NCI-H1930 (cell line): ENCODE measurements around the gene SLC9A2.

Experiments
- DNase-seq, 2 experiments: peaks; one replicate each; lab custom pipeline; 2025; lab: John Stamatoyannopoulos, UW

SLC9A2 gene

GRCh38 chr2:102674836-102675235 is 55.5 kb downstream of the SLC9A2 start:
- no peak for DNase-seq

GRCh38 chr2:102677244-102678215 is 58.2 kb downstream of the SLC9A2 start:
- DNase-seq, result no peak

GRCh38 chr2:102678442-102678841 is 59.1 kb downstream of the SLC9A2 start:
- no peak for DNase-seq

GRCh38 chr2:102686479-102687439 is 67.4 kb downstream of the SLC9A2 start:
- no peak for DNase-seq

DNA sequence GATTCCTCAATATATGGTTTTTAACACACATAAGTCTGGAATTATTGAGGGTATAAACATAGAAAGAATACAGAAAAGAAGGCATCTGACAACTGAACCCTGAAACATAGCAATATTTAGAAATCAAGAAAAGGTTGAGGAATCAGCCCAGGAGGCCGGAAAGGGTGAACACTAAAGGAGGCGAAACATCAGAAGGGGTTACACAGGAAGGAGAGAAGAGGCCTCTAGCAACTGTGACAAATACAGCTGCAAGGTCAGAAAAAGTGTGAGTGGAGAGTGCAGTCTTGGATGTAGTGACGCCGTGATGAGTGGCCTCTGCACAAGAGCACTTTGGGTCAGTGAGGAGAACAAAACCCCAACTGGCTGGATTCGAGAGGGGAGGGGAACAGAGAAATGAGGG is 70.7 kb downstream of the SLC9A2 start:
- DNase-seq, result no peak

DNA sequence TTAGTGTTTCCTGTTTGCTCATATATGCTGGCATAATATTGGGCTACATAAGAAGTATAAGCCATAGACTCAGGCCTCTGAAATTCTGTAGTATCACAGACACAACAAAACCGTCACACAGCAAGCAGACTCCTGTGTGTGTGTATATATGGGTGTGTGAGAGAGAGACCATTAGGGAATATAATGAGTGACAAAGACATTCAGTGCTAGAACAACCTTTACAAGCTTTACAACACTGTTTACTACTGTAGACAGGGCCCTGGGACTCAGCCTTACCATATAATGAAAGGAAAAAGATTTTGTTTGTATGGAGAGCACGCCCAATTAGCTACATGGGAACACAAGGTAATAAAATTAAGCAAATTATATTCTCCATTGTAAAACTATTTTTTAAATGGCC is 77.1 kb downstream of the SLC9A2 start:
- no peak for DNase-seq

DNA sequence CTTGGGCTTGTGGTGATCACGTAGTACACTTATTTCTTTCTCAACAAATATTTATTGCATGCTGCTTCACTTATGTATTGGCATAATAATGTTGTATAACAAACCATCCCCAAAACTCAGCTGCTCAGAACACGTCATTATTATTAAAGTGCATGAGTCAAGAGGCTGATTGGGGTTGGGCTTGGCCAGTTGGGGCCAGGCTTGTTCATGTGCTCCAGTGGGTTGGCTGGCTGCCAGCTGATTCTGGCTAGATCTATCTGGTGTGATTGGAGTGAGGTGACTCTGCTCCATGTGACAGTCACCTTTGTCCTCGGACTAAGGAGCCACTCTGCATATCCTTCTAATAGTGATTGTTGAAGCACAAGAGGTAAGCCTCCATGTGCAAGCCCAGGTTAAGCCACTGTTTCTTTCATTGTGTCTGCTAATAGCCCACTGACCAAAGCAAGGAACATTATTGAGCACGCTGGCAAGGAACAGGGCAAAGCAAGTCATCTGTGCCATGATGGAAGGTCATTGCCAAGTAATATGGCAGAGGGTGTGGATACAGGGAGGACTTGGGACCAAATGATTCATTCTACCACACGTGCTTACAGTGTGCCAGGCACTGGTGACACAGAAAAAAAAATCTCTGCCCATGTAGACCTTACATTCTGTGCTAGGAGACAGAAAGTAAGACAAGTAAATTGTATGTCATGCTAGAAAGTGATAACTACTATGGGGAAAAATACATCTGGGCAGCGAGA is 79.2 kb downstream of the SLC9A2 start:
- DNase-seq, result no peak

- DNase-seq, result no peak
Observed at GRCh38 chr2:102703305-102703704, 84.0 kb downstream of the SLC9A2 start.

DNA sequence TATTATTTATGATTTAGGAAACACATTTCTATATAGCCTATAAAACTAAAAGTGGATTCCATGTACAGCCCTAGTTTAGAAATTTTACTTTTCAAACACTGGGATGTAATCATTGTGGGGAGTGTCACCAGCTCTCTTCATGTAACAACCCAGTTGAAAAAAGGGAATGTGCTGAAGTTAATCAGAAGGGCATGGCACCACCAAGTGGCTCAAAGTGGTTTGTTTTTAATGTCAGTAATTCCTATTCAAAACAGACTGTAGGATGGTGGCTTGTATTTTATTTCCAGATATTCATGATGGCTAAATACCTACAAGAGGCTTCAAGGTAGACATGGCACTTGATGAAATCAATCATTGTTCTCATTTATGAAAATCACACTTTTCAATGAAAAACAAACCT is 84.4 kb downstream of the SLC9A2 start:
- peak in 1 of 2 experiments; percentile 32 for DNase-seq

- DNase-seq, result no peak
Observed at GRCh38 chr2:102704531-102704930, 85.2 kb downstream of the SLC9A2 start.

- DNase-seq, result no peak
Observed at GRCh38 chr2:102707796-102708695, 88.7 kb downstream of the SLC9A2 start.

GRCh38 chr2:102708847-102709559 is 89.7 kb downstream of the SLC9A2 start:
- DNase-seq, result no peak

GRCh38 chr2:102717308-102718018 is 98.1 kb downstream of the SLC9A2 start:
- DNase-seq, result no peak

DNA sequence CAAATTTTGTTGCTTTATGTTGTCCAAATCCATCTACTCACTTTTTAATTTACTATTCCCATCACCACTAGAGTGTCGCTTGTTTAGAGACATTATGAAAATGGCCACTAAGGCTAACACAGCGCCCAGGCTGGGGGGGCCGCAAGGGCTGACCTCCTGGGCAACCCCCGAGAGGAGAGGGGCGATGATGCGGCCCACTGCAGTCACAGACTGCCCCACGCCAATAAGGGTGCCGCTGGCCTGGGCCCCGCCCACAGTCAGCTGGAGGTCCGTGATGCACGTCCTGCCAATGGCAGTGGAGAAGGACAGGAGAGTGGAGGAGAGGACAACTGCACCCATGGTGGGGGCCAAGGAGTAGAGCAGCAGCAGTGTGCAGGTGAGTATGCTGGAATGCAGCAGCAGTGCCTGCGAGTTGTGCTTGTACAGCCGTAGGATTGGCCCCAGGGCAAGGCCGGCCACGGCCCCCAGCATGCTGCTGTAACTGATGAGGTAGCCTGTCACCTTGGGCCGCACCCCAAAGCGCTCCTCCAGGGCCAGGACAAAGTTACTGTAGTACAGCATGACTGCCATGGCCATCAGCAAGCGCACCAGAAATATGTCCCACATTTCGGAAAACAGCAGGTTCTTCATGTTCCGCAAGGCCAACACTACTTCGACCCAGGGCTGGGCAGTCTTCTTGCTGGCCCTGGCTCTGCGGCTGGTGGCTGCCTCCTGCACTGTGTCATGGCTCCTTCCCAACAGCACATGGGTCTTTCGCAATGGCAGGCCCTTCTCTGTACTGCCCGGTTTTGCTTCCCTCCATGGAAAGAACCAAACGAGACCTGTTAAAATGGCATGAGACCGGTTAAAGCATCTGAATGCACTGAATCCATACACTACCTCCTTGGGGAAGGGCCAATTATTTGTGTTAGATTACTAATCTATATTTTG is 99.3 kb downstream of the SLC9A2 start:
- no peak for DNase-seq

DNA sequence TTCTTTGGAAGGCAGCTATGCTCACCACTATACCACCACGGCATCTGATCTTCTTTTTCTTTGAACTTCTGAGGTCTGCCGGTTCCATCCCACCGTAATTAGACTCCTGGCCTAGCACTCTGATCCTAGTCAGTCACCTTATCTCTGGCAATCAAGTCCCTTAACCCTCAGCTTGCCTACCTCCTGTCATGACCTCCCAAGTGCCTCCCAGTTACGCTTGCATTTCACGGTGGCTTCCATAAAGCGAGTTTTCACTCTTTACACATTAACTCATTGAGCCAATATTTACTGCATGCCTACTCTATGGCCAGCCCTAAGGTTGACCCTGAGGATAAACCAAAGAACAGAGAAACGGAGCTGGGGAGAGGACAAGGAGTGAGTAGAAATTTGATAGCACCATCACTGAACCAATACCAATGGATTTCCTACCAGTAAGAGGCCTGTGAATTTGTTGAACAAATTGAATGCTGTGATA is 104.7 kb downstream of the SLC9A2 start:
- no peak for DNase-seq

- no peak for DNase-seq
Observed at GRCh38 chr2:102724553-102724952, 105.2 kb downstream of the SLC9A2 start.

DNA sequence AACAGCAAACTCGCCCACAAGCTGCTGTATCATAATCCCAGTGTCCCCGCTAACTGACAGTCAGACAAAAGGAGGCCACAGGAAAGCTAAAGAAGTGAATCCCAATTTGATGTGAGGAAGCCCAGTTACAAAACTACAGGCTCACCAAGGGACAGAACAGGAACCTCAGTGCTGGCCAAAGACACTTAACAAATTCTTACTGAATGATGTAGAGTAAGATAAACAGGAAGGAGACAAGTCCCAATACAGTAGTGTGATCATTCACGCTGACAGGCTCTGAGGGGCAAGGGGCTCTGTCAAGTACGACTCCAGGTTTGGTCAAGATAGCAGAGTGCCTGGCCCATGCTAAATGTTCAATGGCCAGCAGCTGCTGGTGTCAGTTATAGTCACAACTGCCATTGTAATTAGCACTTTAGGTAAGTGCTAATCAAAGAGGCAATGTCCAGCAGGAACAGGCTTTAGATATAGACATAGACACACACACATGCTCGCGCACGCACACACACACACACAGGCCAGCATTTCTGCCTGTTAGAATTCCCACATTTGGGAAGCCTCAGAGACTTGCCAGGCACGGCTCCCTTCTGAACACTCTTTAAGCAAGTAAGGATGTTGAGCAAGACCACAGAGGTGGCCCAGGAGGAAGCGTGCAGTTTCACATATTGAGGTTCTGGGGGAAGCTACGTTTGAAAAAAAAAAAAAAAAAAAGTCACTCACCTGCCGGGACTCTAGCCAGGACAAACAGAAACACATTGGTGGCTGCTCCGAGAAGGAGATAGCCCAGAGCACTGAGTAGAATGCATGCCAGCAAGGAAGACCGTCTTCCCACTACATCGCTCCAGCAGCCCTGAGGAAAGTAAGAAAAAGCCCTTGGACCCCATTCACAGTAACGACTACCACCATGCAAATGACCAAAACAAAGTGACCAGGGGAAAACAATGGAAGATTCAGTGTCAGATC is 107.1 kb downstream of the SLC9A2 start:
- no peak for DNase-seq
